Activated CD4-positive, CD25-positive, alpha-beta regulatory T cell (primary cell): Measurements from ENCODE around the gene GFOD1.
"Not testable (repeated sequence)": the region's sequence is repeated elsewhere in the genome, so short reads cannot be mapped to it uniquely, and the experiment has no call there.

ENCODE experiments used
- DNase-seq, 4 experiments: peaks; one replicate each; lab custom pipeline; 2025; lab: John Stamatoyannopoulos, UW

GFOD1 gene

DNA sequence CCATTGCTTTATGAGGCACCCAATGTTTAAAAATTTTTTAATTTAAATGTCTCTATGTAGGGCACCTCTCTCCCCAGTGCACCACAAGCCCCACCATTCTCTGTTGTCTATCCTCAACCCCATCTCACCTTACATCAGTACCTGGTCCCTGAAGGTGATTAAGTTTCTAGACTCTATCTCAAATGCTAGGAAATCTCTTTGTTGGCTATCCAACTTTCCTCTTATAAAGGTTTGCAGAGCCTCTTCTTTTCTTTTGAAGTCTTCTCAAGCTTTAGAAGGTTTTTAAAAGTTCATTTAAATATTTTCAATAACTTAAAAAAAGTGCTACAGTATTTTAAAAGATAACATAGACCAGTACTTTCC, 82.5 kb downstream of the GFOD1 start:
- DNase-seq, result no peak

DNA sequence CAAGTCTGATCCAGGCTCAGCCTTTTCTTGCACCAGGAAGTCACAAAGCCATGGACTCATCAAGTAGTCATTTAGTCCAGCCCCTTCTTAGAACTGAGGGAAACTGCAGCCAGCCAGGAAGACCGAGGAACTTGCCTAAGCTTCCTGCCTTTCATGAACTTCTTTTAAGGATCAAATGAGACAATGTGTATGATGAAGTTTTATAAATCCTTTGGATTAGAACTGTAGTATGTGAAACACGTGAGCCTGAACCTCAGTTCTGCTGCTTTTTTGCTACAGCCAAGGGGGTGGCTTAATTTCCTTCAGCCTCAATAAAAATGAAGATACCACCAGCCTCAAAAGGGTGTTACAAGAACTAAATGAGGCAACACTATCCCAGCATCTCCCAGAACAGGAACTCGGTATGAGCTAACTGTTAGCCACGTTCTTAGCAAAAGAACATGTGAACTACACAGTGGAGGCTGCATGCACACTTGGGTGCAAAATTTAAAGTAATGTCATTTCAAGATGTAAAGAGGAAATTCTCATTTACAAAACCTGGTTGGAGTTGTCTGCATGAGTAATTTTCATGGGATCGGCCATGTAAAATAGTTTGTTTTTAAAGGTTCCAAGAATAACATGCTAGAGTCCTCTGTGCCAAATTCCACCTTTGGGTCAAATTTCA, 83.0 kb downstream of the GFOD1 start:
- DNase-seq, result no peak

DNA sequence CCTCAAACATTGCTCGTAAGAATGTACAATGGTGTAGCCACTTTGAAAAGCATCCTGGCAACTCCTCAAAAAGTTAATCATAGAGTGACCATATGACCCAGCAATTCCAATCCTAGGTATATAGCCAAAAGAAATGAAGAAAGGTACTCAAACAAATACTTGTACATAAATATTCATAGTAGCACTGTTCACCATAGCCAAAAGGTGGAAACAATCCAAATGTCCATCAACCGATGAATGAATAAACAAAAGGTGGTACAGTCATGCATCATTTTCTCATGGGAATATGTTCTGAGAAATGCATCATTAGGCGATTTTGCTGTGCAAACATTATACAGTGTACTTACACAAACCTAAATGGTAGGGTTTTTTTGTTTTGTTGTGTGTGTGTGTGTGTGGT, 84.7 kb downstream of the GFOD1 start:
- DNase-seq, result no peak

DNA sequence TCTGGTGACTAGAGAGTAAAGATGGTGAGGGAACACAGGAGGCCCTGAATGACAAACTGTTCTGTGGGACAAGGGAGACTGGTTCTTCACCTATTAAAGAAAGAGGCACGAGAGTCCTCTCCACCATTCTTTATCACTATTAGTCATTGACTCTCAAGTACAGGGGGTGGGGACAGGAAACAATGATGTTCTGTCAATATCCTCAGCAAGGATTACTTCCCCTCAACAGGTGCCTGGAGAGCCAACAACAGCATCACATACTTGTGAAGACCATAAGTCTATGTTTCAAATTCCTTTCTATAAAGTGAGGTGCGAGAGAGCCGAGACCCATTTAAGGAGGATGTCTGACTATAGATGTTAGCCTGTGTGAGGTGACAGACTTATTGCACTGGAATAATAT, 86.6 kb downstream of the GFOD1 start:
- no peak for DNase-seq

DNA sequence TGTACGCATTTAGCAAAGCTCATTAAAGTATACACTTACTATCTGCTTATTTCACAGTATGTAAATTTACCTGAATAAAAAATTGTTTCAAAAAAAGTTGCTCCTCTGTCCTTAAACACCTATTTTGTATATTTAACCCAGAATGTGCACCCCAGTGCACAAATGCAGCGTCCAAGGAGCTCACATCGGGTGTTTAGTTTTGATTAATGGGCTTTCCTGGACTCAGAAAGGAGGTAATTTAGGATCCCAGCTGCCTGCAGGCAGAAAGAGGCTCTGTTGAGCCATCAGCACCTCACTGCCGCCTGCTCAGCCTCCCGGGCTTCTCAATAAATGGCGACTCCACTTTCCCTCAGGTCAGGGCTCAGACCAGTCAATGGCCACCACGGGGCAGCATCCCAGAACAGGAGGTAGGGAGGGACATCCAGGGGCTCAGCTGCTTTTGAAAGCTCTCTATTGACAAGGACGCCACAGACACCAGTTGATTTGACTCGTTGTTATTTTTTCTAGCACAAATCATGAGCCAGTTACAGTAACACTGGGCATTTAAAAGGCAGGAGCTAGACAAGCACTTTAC, 88.9 kb downstream of the GFOD1 start:
- no peak for DNase-seq

DNA sequence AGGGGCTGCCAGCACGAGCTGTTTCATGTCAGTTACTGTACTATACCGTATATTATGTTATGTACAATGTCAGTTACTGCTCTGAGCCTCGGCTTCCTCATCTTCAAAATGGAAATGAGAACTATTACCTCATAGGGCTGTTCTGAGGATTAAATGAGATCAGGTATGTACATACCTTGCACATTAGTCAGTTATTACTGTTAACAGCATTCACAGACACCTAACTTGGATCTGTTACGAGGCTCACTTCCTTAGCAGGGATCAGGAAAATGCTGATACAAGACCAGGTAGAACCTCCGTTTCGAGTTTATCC, 89.4 kb downstream of the GFOD1 start:
- DNase-seq, result no peak

DNA sequence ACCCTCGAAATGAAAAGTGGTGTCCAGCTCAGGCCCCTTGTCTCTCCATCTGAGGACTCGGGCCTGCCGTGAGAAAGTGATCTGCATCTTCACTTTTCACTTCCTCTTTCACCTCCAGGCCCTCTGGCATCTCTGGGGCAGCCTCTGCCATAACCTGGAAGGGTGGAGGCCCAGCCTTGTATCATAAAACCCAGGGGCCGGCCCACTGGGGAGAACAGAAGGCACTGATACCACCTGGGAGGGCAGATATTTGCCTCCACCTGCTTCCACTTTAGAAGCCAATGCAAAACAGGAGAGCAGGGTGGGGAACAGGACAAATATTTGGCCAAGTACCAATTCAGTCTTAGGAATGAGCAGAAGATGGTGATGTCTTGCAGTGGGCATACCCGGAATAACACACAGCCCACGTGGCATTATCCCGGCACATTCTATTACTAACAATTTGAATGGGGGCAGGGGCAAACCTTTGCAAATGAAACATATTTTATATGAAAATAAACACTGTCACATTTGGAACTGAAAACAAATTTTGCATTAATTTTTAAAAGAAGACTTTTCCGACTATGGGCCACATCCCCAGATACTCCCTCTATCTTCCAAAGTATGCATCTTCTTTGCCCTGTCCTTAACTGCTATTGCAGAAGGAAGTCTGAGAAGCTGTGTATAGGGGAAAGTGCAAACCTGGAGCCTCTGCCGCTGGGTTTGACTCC, 89.9 kb downstream of the GFOD1 start:
- no peak for DNase-seq

DNA sequence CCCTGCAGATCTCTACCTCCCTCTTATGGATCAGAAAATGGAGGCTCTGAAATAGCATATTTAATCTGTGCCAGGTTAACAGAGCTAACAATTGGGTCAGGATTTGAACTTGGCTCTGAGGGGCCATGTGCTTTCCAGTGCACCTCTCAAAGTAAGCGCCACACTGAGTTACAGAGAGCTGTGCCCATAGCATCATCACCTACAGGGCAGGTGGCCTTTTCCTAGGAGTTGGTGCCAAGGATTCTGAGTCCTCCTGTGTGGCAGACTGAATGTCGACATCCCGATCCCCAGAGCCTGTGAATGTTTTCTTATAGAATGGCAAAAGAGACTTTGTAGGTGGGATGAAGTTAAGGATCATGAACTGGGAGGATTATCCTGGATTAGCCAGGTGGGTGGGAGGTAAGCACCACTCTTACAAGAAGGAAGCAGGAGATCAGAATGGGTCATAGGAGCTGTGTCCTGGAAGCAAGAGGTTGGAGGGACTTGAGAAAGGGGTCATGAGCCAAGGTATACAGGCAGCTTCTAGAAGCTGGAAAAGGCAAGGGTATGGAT, 91.1 kb downstream of the GFOD1 start:
- DNase-seq, result no peak

DNA sequence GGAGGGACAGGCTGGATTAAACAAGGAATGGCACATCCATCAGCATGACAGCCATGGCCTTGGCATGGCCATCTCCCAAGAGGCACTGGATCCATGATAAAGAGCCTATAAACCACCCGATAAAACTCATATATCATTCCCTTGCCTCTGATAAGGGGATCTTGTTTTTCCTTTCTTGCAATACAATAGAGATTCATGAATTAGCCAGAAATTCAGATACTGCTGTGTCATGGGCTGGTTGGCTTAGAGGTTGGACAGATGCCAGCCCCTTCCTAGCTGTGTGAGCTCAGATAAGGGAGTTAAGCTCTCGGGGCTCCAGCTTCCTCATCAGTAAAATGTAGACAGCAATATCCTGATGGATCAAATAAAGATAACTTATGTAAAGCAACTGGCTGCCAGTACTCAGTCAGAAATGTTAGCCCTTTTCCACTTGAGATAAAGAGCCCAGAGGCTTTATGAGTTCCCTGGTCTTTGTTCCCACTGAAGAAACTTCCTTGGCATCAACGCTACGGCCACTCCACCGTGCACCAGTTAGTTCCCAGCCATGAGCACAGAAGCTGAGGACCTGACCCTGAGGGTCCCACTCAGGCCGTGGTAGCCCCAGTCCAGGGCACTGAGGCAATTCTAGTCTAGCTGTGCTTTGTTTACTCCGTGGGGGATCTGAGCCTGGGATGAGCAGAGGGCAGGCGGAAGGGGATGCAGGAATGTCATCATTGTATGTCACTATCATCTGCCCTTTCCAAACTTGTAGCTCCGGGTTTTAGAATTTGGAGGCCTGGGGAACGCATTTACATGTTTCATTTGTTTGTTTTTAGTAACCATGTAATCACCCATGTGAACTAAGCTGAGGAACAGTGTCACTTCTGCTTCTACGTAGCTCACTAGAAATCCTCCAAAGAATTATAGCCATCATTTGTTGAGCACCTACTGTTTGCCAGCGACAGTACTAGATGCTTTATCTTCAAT, 91.8 kb downstream of the GFOD1 start:
- DNase-seq, result no peak

DNA sequence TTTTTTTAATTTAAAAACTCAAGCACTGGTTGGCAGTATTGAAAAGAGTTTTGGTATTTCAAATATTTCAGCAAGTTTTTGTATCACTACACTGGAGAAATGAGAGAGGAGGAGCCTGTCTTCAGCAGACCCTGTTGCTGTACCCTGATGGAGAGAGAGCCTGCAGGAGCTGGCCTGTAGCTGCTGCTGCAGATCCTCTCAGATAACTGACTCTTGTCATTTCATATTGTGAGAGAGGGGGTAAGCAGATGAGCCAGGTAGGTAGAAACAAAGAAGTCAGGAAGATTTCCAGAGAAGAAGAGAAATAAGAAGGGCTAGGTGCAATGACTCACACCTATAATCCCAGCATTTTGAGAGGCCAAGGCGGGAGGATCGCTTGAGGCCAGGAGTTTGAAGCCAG, 94.9 kb downstream of the GFOD1 start:
- DNase-seq, result no peak

DNA sequence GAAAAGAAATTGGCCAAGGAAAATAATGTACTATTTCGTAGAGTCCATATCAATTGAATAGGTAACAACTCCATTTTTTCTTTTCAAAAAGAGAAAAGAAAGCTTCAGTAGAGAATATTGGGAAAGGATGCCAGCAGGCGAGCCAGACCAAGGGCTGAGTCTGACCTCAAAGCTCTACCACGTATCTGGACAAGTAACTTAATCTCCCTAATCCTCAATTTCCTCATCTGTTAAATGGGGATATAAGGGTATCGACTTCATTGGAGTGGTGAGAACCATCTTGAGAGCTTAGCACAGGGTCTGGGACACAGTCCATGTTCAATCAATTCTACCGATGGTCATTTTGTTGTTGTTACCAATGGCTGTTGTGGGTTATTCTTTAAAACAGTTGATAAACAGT, 95.9 kb downstream of the GFOD1 start:
- no peak for DNase-seq

DNA sequence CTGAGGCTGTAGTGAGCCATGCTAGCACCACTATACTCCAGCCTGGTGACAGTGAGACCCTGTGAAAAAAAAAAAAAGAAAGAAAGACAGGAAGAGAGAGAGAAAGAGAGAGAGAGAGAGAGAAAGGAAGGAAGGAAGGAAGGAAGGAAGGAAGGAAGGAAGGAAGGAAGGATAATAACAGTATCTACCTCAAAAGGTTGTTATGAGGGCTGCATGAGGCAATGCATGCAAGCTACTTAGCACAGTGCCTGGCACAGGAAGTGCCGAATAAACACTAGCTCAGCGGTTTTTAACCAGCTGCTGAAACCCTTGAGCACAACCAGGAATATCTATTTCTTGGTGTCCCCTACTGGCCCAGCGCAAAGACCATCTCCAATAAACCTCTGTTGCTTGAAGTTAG, 96.7 kb downstream of the GFOD1 start:
- DNase-seq, result no peak

DNA sequence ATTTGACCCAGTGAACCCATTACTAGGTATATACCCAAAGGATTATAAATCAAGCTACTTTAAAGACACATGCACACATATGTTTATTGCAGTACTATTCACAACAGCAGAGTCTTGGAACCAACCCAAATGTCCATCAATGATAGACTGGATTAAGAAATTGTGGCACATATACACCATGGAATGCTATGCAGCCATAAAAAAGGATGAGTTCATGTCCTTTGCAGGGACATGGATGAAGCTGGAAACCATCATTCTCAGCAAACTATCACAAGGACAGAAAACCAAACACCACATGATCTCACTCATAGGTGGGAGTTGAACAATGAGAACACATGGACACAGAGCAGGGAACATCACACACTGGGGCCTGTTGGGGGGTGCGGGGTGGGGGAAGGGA, 98.2 kb downstream of the GFOD1 start:
- not testable (repeated sequence) for DNase-seq

DNA sequence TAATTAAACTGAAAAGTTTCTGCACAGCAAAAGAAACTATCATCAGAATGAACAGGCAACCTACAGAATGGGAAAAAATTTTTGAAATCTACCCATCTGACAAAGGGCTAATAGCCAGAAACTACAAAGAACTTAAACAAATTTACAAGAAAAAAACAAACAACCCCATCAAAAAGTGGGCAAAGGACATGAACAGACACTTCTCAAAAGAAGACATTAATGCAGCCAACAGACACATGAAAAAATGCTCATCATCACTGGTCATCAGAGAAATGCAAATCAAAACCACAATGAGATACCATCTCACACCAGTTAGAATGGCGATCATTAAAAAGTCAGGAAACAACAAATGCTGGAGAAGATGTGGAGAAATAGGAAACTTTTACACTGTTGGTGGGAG, 98.6 kb downstream of the GFOD1 start:
- DNase-seq, result not testable (repeated sequence)

DNA sequence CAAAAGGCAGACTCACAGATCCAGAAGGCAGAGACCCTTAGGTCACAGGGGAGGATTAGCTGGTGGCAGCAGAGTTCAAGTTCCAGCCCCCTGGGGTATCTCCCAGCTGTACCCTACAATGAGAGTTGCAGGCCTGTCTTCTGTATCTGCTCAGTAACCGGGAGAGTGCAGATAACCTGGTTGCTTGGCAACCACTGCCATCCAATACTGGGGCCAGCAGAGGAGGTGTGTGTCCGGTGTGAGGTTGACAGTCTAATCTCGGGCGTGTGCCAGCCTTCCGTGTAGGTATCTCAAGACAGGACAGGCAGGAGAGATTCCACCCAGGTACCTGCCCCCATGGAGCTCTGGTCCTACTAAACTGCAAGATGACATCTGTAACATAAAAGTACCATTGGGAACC, 102.4 kb downstream of the GFOD1 start:
- no peak for DNase-seq

DNA sequence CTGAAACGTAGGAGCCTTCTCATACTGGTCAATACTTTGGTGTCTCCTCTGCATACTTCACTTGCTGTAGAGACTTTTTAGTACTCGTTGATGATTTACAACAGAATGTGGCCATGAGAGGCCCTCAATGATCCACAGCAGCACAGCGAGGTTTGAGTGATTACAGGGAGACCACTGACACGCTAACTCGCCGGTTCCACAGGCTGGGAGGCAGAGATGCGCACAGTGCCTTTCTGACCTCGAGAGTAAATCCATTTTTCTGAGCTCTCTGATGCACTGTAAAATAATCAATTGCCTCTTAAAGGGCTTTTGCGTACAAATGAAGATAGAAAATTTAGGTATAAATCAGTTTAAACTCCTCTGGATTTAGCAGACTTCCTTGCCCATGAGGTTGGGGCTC, 102.9 kb downstream of the GFOD1 start:
- DNase-seq, result no peak

DNA sequence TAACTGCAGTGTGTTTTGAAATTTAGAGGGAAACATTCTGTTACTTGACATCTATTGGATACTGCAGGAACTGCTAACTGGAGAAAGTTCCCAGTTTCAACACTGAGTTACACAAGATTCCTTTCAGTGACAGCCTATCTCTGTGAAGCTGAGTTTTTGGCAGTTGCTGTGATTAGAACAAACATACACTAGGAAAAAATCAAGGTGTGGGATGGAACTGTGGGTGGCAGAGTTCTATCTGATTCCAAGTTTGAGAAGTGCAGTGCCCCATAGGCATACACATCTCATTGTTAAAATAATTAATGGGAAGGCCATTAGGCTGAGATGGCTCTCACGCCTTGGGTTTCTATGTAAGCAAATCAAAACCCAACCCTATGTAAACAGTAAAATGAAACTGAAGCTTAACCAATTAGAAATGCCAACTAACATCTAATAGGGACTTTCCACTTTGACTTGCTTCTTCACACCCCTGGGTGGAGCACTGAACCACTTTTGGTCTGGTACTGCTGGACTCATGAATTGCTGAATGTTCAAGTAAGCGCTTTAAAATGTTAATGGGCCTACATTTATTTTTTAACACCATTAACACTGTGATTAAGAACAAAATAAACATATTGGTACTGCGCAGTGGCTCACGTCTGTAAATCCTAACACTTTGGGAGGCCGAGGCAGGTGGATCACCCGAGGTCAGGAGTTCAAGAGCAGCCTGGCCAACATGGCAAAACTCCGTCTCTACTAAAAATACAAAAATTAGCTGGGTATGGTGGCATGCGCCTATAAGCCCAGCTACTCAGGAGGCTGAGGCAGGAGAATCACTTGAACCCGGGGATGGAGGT, 103.9 kb downstream of the GFOD1 start:
- DNase-seq, result no peak

DNA sequence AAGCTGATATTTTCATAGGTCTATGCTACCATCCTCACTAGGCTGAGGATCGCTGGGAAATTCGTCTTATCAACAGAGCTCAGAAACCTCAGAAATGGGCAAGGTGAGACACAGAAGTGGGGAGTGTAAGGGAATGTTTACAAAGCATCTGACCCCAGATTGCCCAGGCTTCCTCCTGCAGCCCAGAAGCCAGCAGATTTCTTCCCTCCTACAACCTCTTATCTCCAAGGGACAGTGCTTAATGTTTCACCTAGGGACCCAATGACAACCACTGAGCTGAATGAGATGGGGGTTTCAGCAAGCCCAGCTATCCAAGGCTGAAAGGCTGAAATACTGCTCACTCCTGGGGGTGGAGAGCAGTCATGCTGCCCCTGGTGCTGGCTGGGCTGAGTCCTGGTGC, 106.6 kb downstream of the GFOD1 start:
- DNase-seq, result no peak

DNA sequence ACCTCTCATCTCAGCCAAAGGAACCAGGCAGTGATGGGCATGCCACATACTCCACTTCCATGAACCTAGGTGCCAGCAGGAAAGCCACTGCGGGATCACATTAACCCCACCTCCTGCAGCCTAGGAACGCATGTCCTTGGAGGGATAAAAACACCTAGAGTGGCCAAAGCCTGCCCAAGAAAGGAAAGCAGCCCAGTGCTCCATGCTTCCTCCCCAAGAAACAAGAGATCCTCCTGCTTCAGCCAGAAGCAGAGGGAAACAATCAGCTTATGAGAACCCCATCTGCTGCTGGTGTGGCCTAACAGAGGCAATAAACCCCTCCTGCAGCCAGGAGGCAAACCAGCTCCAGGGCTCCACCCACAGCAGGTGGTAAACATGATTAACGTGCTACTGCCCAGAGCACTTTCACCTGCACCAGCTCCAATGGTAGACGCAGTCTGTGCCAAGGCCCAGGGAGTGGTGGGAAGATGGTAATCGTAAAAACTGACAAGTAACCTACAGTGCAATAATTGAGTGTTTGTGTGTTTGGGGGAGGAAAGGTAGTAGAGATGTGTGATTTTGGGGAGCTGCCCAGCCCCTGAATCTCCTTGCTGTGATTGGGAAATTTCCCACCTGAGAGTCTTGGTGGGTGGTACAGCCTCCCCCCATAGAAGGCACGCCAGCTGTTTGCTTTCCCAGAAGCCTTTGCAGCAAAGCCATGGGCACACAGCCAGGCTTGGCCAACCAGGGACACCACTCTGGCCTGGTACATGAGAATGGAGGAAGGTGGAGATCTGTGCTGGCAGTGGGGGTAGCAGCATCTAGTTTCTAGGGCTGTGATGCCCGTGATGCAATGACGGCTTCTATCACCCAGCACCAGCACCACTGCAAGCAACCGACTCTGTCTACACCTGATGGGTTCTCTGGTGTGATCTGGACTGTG, 108.5 kb downstream of the GFOD1 start:
- no peak for DNase-seq

DNA sequence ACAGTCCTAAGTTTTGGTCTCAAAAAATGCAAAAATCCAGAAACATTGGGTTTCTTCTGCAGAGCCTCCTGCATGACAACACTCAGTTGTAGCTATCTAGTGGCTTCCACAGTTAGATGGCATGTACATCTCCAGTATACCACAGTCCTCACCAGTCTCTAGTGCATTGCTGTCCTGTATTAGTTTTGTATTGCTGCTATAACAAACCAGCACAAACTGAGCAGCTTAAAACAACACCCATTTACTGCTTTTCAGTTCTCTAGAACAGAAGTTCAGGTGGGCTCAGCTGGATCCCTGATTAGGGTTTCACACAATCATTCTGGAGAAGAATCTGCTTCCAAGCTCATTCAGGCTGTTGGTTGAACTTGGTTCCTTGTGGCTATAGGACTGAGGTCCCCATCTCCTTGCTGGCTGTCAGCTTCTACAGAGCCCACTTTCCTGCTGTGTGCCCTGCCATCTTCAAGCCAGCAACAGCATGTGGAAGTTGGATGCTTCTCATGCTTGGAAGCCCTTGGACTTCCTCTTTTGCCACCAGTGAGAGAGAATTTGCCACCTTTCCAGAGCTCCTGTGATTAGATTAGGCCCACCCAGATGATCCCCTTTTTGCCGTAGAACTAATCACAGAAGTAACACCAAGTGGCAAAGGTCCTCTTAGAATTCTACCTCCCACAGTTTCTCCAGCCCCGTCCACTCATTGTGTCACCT, 110.2 kb downstream of the GFOD1 start:
- no peak for DNase-seq
